OCI-LY7 (cell line): ENCODE data around the gene OLFM1. TPM values are rescaled to one million over a fixed set of nuclear protein-coding genes. Genes with fewer than 3 reads are reported as not detected.

Experiments
- BruUV-seq: library from RNA; stranded (reverse); fragments of 400-500 nt; replicated peaks from 2 replicates; lab custom pipeline; 2021; lab: Mats Ljungman, UMichigan
- CTCF ChIA-PET: fragments of 300-600 bp; sonication (Branson Sonifier 250); formaldehyde crosslinking; loops from one replicate; lab custom pipeline; 2022; ENCODE audit warnings: antibody characterized with exemption; ENCODE audit not compliant: unreplicated experiment; lab: Charles Lee
- POLR2A ChIA-PET: fragments of 300-600 bp; sonication (Branson Sonifier 250); formaldehyde crosslinking; loops from one replicate; lab custom pipeline; 2022; ENCODE audit warnings: antibody characterized with exemption; lab: Charles Lee
- DNase-seq: peaks from one replicate; pipeline ENCODE4 v3.0.0-alpha.2; 2015; ENCODE audit warnings: low spot score
- H2AFZ ChIP-seq: fragments of 200-600 bp; sonication (generic), shearing (Covaris generic); 2 replicates; pipeline ENCODE4 v1.6.1; 2014; ENCODE audit warnings: mild to moderate bottlenecking, antibody characterized with exemption, low read length, moderate library complexity
- H3K27ac ChIP-seq: fragments of 200-600 bp; sonication (generic); 2 replicates; pipeline ENCODE4 v1.5.1; 2014; ENCODE audit warnings: mixed run types, low read depth, mild to moderate bottlenecking, moderate library complexity, low read length, inconsistent platforms; ENCODE audit not compliant: poor library complexity, severe bottlenecking
- H3K36me3 ChIP-seq: fragments of 200-600 bp; sonication (generic); 2 replicates; pipeline ENCODE4 v1.6.1; 2014; ENCODE audit warnings: mild to moderate bottlenecking, antibody characterized with exemption, low read length, moderate library complexity, mixed read lengths; ENCODE audit not compliant: insufficient read depth
- H3K4me1 ChIP-seq: fragments of 200-600 bp; sonication (generic); 2 replicates; pipeline ENCODE4 v1.5.1; 2014; ENCODE audit warnings: mild to moderate bottlenecking, low read length; ENCODE audit not compliant: insufficient read depth, poor library complexity, severe bottlenecking
- H3K4me2 ChIP-seq: fragments of 200-600 bp; sonication (generic); 2 replicates; pipeline ENCODE4 v1.6.1; 2014; ENCODE audit warnings: mild to moderate bottlenecking, low read length
- H3K4me3 ChIP-seq: fragments of 200-600 bp; sonication (generic); 2 replicates; pipeline ENCODE4 v1.5.1; 2014; ENCODE audit warnings: mild to moderate bottlenecking, low read depth, low read length; ENCODE audit not compliant: poor library complexity, severe bottlenecking
- H3K79me2 ChIP-seq: fragments of 200-600 bp; sonication (generic); 2 replicates; pipeline ENCODE4 v1.6.1; 2016; ENCODE audit warnings: low read depth, mild to moderate bottlenecking, low read length, moderate library complexity, mixed read lengths; ENCODE audit not compliant: insufficient read depth
- H3K9me2 ChIP-seq: fragments of 200-600 bp; sonication (generic); 2 replicates; pipeline ENCODE4 v1.6.1; 2016; ENCODE audit warnings: mild to moderate bottlenecking, low read length, mixed read lengths; ENCODE audit not compliant: insufficient read depth
- H3K9me3 ChIP-seq: fragments of 200-600 bp; sonication (generic); 2 replicates; pipeline ENCODE4 v1.6.1; 2014; ENCODE audit warnings: mild to moderate bottlenecking, mixed run types, low read length, mixed read lengths
- H4K20me1 ChIP-seq: fragments of 200-600 bp; sonication (generic); 2 replicates; pipeline ENCODE4 v1.6.1; 2014; ENCODE audit warnings: mild to moderate bottlenecking, antibody characterized with exemption, low read length, moderate library complexity, mixed read lengths; ENCODE audit not compliant: insufficient read depth
- CTCF ChIP-seq: fragments of 200-600 bp; sonication (generic); conservative IDR thresholded peaks from 2 replicates; pipeline ENCODE4 v1.5.1; 2014; ENCODE audit warnings: mild to moderate bottlenecking, antibody characterized with exemption, low read length, moderate library complexity, mixed read lengths
- EZH2phosphoT487 ChIP-seq: fragments of 200-600 bp; sonication (generic); IDR thresholded peaks from 2 replicates; pipeline ENCODE4 v1.6.1; 2018; ENCODE audit warnings: low read depth, borderline replicate concordance, mild to moderate bottlenecking, mixed run types, antibody characterized with exemption, low read length, moderate library complexity, mixed read lengths
- intact Hi-C: fragments of 100-400 bp; cut with micrococcal nuclease; formaldehyde crosslinking; loops from one replicate; pipeline ENCODE4 v1.10.0; 2022; ENCODE audit not compliant: unreplicated experiment
- total RNA-seq, 2 experiments: library from RNA; depleted of rRNA in 1 of 2; stranded (reverse); fragments of >200 nt in 1 of 2; shearing (Covaris generic) in 1 of 2; gene quantifications; 2 replicates each; pipeline ENCODE4 v1.2.3, GENCODE V29; 2014 to 2022

The OLFM1 gene
- total RNA-seq, 2 experiments from 2014 or later, result not detected

GRCh38 chr9:135139366-135139959 is 52.0 kb downstream of the OLFM1 start:
- Histone ChIP-seq H3K4me1 (no peaks in the 10 kb centered on the region), H3K9me2 (no peaks in the 10 kb centered on the region), H3K4me2 (no peak overlapping the region), H3K4me3 (no peak overlapping the region), H2AFZ (peak overlapping the region; percentile 26; the same call in 1 of the 2 replicates), H3K36me3 (no peaks in the 10 kb centered on the region), H3K79me2 (no peaks in the 10 kb centered on the region), H3K9me3 (no peaks in the 10 kb centered on the region), H4K20me1 (no peaks in the 10 kb centered on the region), H3K27ac (no peak overlapping the region)
- TF ChIP-seq CTCF, result no peak
- BruUV-seq, result no TSS peak
- CTCF ChIA-PET, result no interaction called here
- intact Hi-C loops, result no loop called here
- POLR2A ChIA-PET, result no interaction called here
- no peak for DNase-seq

GRCh38 chr9:135141183-135141774 is 53.8 kb downstream of the OLFM1 start:
- TF ChIP-seq CTCF (no peak), EZH2phosphoT487 (no peak)
- H3K9me3 ChIP-seq, result no peaks in the 10 kb centered on the region

GRCh38 chr9:135144581-135145170 is 57.2 kb downstream of the OLFM1 start:
- no TSS peak for BruUV-seq
- Histone ChIP-seq H3K79me2 (no peaks in the 10 kb centered on the region), H3K4me2 (no peak overlapping the region), H3K4me3 (no peak overlapping the region), H3K27ac (no peak overlapping the region), H3K4me1 (no peaks in the 10 kb centered on the region), H3K36me3 (no peaks in the 10 kb centered on the region), H3K9me2 (no peaks in the 10 kb centered on the region), H2AFZ (no peak overlapping the region), H4K20me1 (no peaks in the 10 kb centered on the region), H3K9me3 (no peaks in the 10 kb centered on the region)
- intact Hi-C loops, result no loop called here
- ChIA-PET CTCF (no interaction called here), POLR2A (no interaction called here)
- TF ChIP-seq CTCF (no peak), EZH2phosphoT487 (no peak)
- DNase-seq, result no peak

More at GRCh38 chr9:135141183-135141774, 53.8 kb downstream of the OLFM1 start:
- no TSS peak for BruUV-seq
- no peak overlapping the region for H3K27ac ChIP-seq
- H3K4me3 ChIP-seq, result no peak overlapping the region
- H3K36me3 ChIP-seq, result no peaks in the 10 kb centered on the region
- no peak for DNase-seq
- H3K4me1 ChIP-seq, result no peaks in the 10 kb centered on the region
- no peaks in the 10 kb centered on the region for H3K9me2 ChIP-seq
- POLR2A ChIA-PET, result no interaction called here
- no peaks in the 10 kb centered on the region for H4K20me1 ChIP-seq
- intact Hi-C loops, result no loop called here
- H2AFZ ChIP-seq, result no peak overlapping the region
- H3K4me2 ChIP-seq, result no peak overlapping the region
- CTCF ChIA-PET, result no interaction called here
- no peaks in the 10 kb centered on the region for H3K79me2 ChIP-seq
